ENCODE data around the gene RNF114.

The RNF114 gene

DNA sequence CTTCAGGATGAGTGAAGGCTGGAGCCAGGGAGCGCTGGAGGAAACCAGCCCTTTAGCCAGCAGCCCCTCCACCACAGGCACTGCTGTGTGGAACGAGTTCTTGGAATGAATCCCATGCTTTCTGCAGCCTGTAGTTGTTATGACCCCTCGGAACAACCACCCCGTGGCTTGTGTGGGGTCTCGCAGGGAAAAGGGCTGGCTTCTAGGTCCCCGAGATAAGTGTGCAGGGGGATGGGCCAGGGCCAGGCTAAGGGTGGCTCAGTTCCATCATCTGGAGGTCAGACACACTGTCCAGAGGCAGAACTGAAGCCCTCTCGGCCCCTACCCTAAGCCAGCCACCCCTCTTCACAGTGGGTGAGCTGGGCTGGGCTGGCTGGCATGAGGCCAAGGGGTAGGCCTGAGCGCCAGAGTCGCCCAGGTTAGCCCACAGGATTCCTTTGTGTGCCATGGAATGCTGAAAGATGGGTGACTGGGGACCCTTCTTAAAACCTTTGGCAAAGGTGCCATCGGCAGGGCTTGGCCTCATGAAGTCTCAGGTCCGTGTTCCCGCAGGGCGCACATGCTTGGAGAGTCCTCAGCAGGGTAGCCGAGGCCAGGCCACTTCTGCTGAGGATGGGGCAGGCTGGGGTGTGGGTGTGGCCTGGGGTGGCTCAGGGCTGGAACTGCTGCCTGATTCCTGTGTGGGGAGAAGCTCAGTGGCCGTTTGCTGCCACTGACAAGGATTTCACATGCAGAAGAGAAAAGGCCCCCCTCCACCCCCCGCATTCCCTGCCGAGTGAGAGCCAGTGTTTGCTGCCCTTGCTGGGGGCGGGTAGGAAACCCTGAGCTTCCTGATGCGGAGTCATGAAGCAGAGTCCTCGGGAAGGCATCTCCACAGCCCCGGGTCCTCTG is 45.5 kb upstream of the RNF114 start:
- no peak overlapping the region for H3K4me2 ChIP-seq (ENCODE audit: low read length)

DNA sequence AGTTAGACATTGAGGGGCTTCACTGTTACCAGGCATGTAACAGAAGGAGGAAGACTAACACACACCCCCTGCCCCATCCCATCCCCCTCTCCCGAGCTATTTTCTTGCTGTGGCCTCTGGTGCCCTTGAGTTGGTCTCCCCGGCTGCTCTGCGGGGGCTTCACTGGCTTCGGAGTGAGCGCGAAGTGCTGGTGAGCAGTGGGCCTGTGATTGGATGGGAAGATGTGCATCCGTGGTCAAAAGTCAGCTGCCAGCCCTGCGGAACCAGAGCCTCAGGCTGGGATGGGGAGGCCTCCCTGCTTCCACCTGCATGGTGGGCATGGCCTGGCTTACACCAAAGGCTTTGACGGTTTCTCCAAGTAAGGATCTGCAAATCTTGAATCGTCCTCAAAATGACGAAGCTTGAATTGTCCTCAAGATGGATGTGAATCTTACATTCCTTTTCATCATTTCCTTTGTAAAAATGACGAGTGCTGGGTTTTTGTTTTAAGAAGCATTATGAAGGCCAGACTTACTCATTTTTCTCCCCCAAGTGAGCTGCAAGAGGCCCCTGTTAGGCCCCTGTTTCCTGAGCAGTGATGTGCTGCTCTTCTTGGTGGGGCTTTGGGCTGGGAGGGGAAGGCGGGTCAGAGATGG is 44.6 kb upstream of the RNF114 start:
- Histone ChIP-seq H4K20me1 (ENCODE audit: control insufficient read depth, insufficient read depth, low read depth, low read length) (no peaks in the 10 kb centered on the region), H3K36me3 (ENCODE audit: control insufficient read depth, low read length) (peaks cover 7% of the 10 kb centered on the region; the same call in 1 of the 2 replicates), H3K9me3 (ENCODE audit: control insufficient read depth, insufficient read depth, low read length) (no peaks in the 10 kb centered on the region), H3K79me2 (ENCODE audit: control insufficient read depth, low read length) (no peaks in the 10 kb centered on the region), H3K4me2 (ENCODE audit: low read length) (no peak overlapping the region), H3K27me3 (ENCODE audit: control insufficient read depth, low read length) (no peaks in the 10 kb centered on the region), H3K27ac (ENCODE audit: low read depth, low read length) (no peak overlapping the region), H3K4me3 (ENCODE audit: low read length) (no peak overlapping the region), H3K4me1 (ENCODE audit: control insufficient read depth, low read length) (peaks cover 14% of the 10 kb centered on the region), H3K9me2 (replicated peaks; ENCODE audit: control insufficient read depth, low read length) (no peaks in the 10 kb centered on the region), H3F3A (ENCODE audit: control insufficient read depth, insufficient read depth) (peaks cover 3% of the 10 kb centered on the region; the same call in 1 of the 2 replicates)
- TF ChIP-seq CTCF (IDR thresholded peaks at IDR 0.05; ENCODE audit: low read depth, low read length, poor library complexity, severe bottlenecking), result no peak
- TF ChIP-seq EZH2phosphoT487 (IDR thresholded peaks at IDR 0.05; ENCODE audit: borderline replicate concordance, low read length), result no peak

More for the DNA sequence above, 45.5 kb upstream of the RNF114 start:
- Histone ChIP-seq H3K4me1 (ENCODE audit: control insufficient read depth, low read length) (peaks cover 14% of the 10 kb centered on the region), H3K79me2 (ENCODE audit: control insufficient read depth, low read length) (no peaks in the 10 kb centered on the region), H3F3A (ENCODE audit: control insufficient read depth, insufficient read depth) (peaks cover 3% of the 10 kb centered on the region; the same call in 1 of the 2 replicates), H3K36me3 (ENCODE audit: control insufficient read depth, low read length) (peaks cover 7% of the 10 kb centered on the region; the same call in 1 of the 2 replicates), H3K4me3 (ENCODE audit: low read length) (no peak overlapping the region), H3K9me3 (ENCODE audit: control insufficient read depth, insufficient read depth, low read length) (no peaks in the 10 kb centered on the region), H3K27me3 (ENCODE audit: control insufficient read depth, low read length) (no peaks in the 10 kb centered on the region), H4K20me1 (ENCODE audit: control insufficient read depth, insufficient read depth, low read depth, low read length) (no peaks in the 10 kb centered on the region), H3K27ac (ENCODE audit: low read depth, low read length) (no peak overlapping the region), H3K9me2 (replicated peaks; ENCODE audit: control insufficient read depth, low read length) (no peaks in the 10 kb centered on the region)
- TF ChIP-seq EZH2phosphoT487 (IDR thresholded peaks at IDR 0.05; ENCODE audit: borderline replicate concordance, low read length), result no peak
- TF ChIP-seq CTCF (IDR thresholded peaks at IDR 0.05; ENCODE audit: low read depth, low read length, poor library complexity, severe bottlenecking), result no peak

DNA sequence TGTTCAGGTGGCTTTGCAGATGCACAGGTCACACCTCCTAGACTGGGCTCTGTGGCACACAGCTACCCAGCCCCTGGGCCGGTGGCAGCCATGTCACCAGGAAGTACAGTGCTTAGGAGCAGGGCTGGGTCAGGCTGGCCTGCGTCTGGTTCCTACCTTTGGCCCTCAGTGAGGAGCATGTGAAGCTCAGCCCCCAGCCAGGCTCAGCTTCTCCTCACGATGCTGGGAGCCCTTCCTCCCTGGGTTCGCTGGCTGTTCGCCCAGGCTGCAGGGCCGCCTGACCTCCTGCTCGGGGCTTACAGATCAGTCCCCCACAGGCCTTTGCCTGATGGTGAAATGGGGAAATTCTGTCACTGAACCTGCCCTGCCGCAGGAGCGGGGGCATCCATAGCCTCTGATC is 43.9 kb upstream of the RNF114 start:
- H3K79me2 ChIP-seq (ENCODE audit: control insufficient read depth, low read length), result no peaks in the 10 kb centered on the region
- peaks cover 3% of the 10 kb centered on the region; the same call in 1 of the 2 replicates for H3F3A ChIP-seq (ENCODE audit: control insufficient read depth, insufficient read depth)
- H3K9me2 ChIP-seq (replicated peaks; ENCODE audit: control insufficient read depth, low read length), result no peaks in the 10 kb centered on the region
- no peaks in the 10 kb centered on the region for H3K27me3 ChIP-seq (ENCODE audit: control insufficient read depth, low read length)
- no peak overlapping the region for H3K4me3 ChIP-seq (ENCODE audit: low read length)
- H3K9me3 ChIP-seq (ENCODE audit: control insufficient read depth, insufficient read depth, low read length), result no peaks in the 10 kb centered on the region
- H3K4me2 ChIP-seq (ENCODE audit: low read length), result no peak overlapping the region
- H3K36me3 ChIP-seq (ENCODE audit: control insufficient read depth, low read length), result peaks cover 7% of the 10 kb centered on the region; the same call in 1 of the 2 replicates
- no peak overlapping the region for H3K27ac ChIP-seq (ENCODE audit: low read depth, low read length)
- peaks cover 14% of the 10 kb centered on the region for H3K4me1 ChIP-seq (ENCODE audit: control insufficient read depth, low read length)
- TF ChIP-seq CTCF (IDR thresholded peaks at IDR 0.05; ENCODE audit: low read depth, low read length, poor library complexity, severe bottlenecking) (no peak), EZH2phosphoT487 (IDR thresholded peaks at IDR 0.05; ENCODE audit: borderline replicate concordance, low read length) (no peak)
- H4K20me1 ChIP-seq (ENCODE audit: control insufficient read depth, insufficient read depth, low read depth, low read length), result no peaks in the 10 kb centered on the region

Measured in DOHH2 (cell line).